CD8-positive, alpha-beta memory T cell (primary cell): Measurements from ENCODE around the gene ANO1. TPM values are rescaled to one million over a fixed set of nuclear protein-coding genes. Genes with fewer than 3 reads are reported as not detected.
A peak's percentile ranks its signal among the peaks of the same experiment; 100 is the strongest.

Source experiments
- CTCF ChIA-PET: fragments of 350-600 bp; sonication (Branson Sonifier 250); formaldehyde crosslinking; loops from one replicate; lab custom pipeline; 2021; ENCODE audit warnings: antibody characterized with exemption; lab: Charles Lee
- POLR2A ChIA-PET: fragments of 350-600 bp; sonication (Branson Sonifier 250); formaldehyde crosslinking; loops from one replicate; lab custom pipeline; 2021; ENCODE audit warnings: antibody characterized with exemption; lab: Charles Lee
- DNase-seq, 5 donors: peaks; one replicate each; pipeline versions ENCODE4 v3.0.0 to v3.0.0-alpha.2; 2020 to 2022; ENCODE audit warnings: mixed read lengths in 1 of 5
- H3K27ac ChIP-seq: one replicate; pipeline ENCODE4 v1.7.0; 2013; ENCODE audit warnings: low read depth, mild to moderate bottlenecking, low read length, moderate library complexity
- H3K27me3 ChIP-seq: 2 replicates; pipeline ENCODE4 v1.7.0; 2013; ENCODE audit warnings: low read length, mild to moderate bottlenecking; ENCODE audit not compliant: insufficient read depth, poor library complexity, severe bottlenecking
- H3K36me3 ChIP-seq: 2 replicates; pipeline ENCODE4 v1.7.0; 2013; ENCODE audit warnings: mild to moderate bottlenecking, low read length, moderate library complexity; ENCODE audit not compliant: insufficient read depth
- H3K4me1 ChIP-seq: 2 replicates; pipeline ENCODE4 v1.7.0; 2013; ENCODE audit warnings: mild to moderate bottlenecking, low read length, moderate library complexity; ENCODE audit not compliant: insufficient read depth
- H3K4me3 ChIP-seq: 2 replicates; pipeline ENCODE4 v1.7.0; 2013; ENCODE audit warnings: mild to moderate bottlenecking, low read length
- H3K9me3 ChIP-seq: 2 replicates; pipeline ENCODE4 v1.7.0; 2013; ENCODE audit warnings: mild to moderate bottlenecking, low read length
- H3K27ac Mint-ChIP-seq, 8 donors: one replicate each; pipeline ENCODE4 v1.8.0; 2020 to 2021; ENCODE audit warnings: mixed read lengths in 8 of 8, mild to moderate bottlenecking in 6 of 8, inconsistent platforms in 3 of 8, moderate library complexity in 3 of 8
- H3K27me3 Mint-ChIP-seq, 2 donors: one replicate each; pipeline ENCODE4 v1.8.0; 2020 to 2021; ENCODE audit warnings: mixed read lengths in 2 of 2, mild to moderate bottlenecking in 1 of 2, moderate library complexity in 1 of 2
- H3K36me3 Mint-ChIP-seq, 3 donors: one replicate each; pipeline ENCODE4 v1.8.0; 2020 to 2021; ENCODE audit warnings: mixed read lengths in 3 of 3, inconsistent platforms in 1 of 3, mild to moderate bottlenecking in 1 of 3
- H3K4me1 Mint-ChIP-seq, 3 donors: one replicate each; pipeline ENCODE4 v1.8.0; 2020 to 2021; ENCODE audit warnings: mixed read lengths in 3 of 3, inconsistent platforms in 1 of 3, mild to moderate bottlenecking in 1 of 3
- H3K4me3 Mint-ChIP-seq, 7 donors: one replicate each; pipeline ENCODE4 v1.8.0; 2020 to 2021; ENCODE audit warnings: mixed read lengths in 7 of 7, mild to moderate bottlenecking in 6 of 7, moderate library complexity in 4 of 7, inconsistent platforms in 2 of 7
- H3K9me3 Mint-ChIP-seq, 5 donors: one replicate each; pipeline ENCODE4 v1.8.0; 2020 to 2022; ENCODE audit warnings: mixed read lengths in 5 of 5, mild to moderate bottlenecking in 3 of 5, moderate library complexity in 2 of 5, inconsistent platforms in 1 of 5
- polyA plus RNA-seq: library from polyadenylated mRNA; unstranded; fragments of 300-500 nt; fragmentation: Illumina TruSeq; gene quantifications from one replicate; pipeline ENCODE4 v1.2.3, GENCODE V29; 2021
- total RNA-seq, 2 experiments: library from RNA; stranded (reverse); gene quantifications; one replicate each; pipeline ENCODE4 v1.2.3, GENCODE V29; 2021

Gene ANO1
- total and polyA plus RNA-seq, 3 experiments from 2014 or later: not detected

DNA sequence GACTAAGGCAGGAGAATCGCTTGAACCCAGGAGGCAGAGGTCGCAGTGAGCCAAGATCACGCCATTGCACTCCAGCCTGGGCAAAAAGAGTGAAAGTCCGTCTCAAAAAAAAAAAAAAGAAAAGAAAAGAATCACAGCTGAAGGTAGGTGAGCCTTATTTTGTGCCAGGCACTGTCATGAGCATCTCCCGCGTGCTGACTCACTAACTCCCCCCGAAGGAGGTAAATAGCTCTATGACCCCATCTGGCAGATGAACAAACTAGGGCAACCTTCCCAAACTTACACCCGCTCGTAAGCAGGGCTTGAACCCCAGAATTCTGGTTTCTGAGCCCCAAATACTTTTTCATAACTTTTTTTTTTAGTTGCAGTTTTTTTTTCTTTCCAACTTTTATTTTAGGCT lies 60.3 kb downstream of the ANO1 start:
- Mint-ChIP-seq H3K27me3 (peaks cover 14 to 36% of the 10 kb centered on the region in 2 donors), H3K9me3 (no peaks in the 10 kb centered on the region), H3K4me3 (no peak overlapping the region), H3K27ac (no peak overlapping the region), H3K4me1 (no peaks in the 10 kb centered on the region), H3K36me3 (no peaks in the 10 kb centered on the region)
- Histone ChIP-seq H3K27me3 (peaks cover 15% of the 10 kb centered on the region), H3K9me3 (no peaks in the 10 kb centered on the region), H3K4me3 (no peak overlapping the region), H3K27ac (no peak overlapping the region), H3K4me1 (no peaks in the 10 kb centered on the region), H3K36me3 (no peaks in the 10 kb centered on the region)
- ChIA-PET CTCF (interaction anchor here (0.8 kb wide), 1 partner anchor 12 kb away, joined by 3 read pairs; no protein-coding TSS in a partner anchor), POLR2A (no interaction called here)
- DNase-seq: no peak

DNA sequence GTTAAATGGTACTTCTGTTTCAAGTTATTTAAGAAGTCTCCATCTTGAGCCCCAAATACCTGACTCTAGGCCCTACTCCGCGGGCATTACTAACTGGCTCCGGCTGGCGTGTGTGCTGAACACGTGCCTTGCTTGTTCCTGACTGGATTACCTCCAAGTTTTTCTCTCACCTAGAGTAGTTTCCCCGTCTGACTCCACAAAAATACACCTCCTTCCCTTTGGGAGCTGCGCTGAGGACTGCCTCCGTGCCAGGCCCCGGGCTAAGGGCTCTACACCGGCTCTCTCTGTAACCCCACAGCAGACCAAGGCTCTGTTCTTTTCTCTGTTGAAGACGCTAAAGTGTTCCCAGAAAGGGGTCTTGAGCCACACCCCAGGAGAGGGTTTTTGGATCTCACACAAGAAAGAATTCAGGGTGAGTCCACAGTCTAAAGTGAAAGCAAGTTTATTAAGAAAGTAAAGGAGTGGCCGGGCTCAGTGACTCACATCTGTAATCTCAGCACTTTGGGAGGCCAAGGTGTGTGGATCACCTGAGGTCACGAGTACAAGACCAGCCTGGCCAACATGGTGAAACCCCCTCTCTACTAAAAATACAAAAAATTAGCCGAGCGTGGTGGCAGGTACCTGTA lies 61.8 kb downstream of the ANO1 start:
- POLR2A ChIA-PET: no interaction called here
- no peaks in the 10 kb centered on the region for H3K9me3 Mint-ChIP-seq
- H3K36me3 ChIP-seq: no peaks in the 10 kb centered on the region
- H3K4me3 ChIP-seq: no peak overlapping the region
- no peak overlapping the region for H3K27ac Mint-ChIP-seq
- no peaks in the 10 kb centered on the region for H3K9me3 ChIP-seq
- H3K27me3 ChIP-seq: peaks cover 15% of the 10 kb centered on the region
- no peak overlapping the region for H3K27ac ChIP-seq
- H3K4me1 Mint-ChIP-seq: no peaks in the 10 kb centered on the region
- H3K4me1 ChIP-seq: no peaks in the 10 kb centered on the region
- H3K27me3 Mint-ChIP-seq: peaks cover 25 to 49% of the 10 kb centered on the region in 2 donors
- H3K36me3 Mint-ChIP-seq: no peaks in the 10 kb centered on the region
- no peak overlapping the region for H3K4me3 Mint-ChIP-seq
- CTCF ChIA-PET: no interaction called here
- DNase-seq: no peak

DNA sequence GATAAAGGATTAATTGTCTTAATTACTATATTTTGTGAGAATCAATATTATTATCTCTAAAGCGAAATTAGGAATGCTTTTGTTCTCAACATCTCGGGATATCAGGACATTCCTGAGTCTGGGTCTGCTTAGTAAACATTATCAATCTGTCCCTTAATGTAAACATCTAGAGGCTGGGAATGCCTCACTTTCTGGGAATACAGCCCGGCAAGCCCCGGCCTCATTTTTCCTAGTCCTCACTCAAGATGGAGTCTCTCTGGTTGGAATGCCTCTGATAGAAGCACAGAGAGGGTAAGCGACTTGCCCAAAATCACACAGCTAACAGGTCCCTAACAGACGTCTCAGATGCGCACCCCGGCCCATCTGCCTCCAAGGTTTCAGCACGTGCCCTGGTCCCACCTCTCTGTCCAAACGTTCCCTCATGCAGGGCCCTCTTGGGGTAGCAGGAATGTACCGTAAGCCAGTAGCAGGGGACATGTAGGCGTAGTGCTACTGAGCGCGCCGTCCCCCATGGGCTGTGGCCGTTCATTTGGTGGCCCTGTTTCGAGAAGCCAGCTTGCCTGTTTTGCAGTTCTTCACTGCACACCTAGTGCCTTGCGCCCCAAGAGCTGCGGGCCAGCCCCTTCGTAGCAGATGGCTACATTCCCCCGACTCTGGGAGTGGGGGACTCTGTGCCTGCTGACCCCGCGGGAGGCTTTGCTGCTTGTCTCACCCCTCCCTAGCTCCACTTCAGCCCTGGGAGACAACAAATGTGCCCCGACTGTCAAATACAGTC lies 62.8 kb downstream of the ANO1 start:
- Mint-ChIP-seq H3K4me3 (no peak overlapping the region), H3K36me3 (no peaks in the 10 kb centered on the region), H3K4me1 (no peaks in the 10 kb centered on the region), H3K27ac (no peak overlapping the region), H3K27me3 (peaks cover 25 to 51% of the 10 kb centered on the region in 2 donors), H3K9me3 (no peaks in the 10 kb centered on the region)
- CTCF ChIA-PET: no interaction called here
- DNase-seq: no peak
- Histone ChIP-seq H3K27ac (no peak overlapping the region), H3K4me1 (no peaks in the 10 kb centered on the region), H3K36me3 (no peaks in the 10 kb centered on the region), H3K4me3 (no peak overlapping the region), H3K9me3 (no peaks in the 10 kb centered on the region), H3K27me3 (peaks cover 15% of the 10 kb centered on the region)
- POLR2A ChIA-PET: no interaction called here

DNA sequence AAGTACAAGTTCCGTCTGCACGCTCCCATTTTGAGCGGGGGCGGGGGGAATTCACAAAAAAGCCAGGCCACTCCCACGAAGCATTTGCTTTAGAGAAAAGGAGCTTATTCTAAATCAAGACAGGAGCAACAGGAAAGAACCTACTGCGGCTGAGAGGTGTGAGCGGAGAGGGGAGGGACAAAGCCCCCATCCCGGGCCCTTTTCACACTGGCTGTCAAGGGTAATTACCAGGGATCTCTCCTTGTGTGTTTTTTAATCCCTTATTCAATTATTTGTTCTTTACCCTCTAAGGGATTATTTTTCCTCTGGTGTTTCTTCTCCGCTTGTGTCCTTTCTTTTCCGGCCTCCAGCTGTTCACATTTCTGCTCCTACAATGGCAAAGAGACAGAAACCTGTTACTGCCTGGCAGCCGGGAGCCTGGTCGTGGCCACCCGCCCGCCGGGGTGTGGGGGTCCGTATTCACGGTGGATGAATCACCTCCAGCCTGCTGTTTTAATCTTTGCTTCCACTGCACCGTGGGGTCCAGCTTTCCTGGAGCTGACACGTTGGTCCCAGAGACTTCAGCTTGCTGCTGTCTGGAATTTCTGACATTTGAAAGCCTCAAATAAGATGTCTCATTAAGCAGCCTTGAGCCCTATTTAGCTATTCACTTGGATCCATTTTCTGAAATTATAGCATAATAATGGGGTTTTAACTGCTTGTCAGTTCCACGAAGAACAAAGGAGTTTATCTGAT lies 63.5 kb downstream of the ANO1 start:
- no peaks in the 10 kb centered on the region for H3K9me3 ChIP-seq
- H3K27me3 ChIP-seq: peaks cover 15% of the 10 kb centered on the region
- CTCF ChIA-PET: no interaction called here
- Mint-ChIP-seq H3K27me3 (peaks cover 30 to 57% of the 10 kb centered on the region in 2 donors), H3K27ac (peak overlapping the region in 1 of 8 donors; percentile 47), H3K4me1 (no peaks in the 10 kb centered on the region), H3K4me3 (no peak overlapping the region), H3K9me3 (no peaks in the 10 kb centered on the region), H3K36me3 (no peaks in the 10 kb centered on the region)
- H3K27ac ChIP-seq: no peak overlapping the region
- no peaks in the 10 kb centered on the region for H3K36me3 ChIP-seq
- no peak for DNase-seq
- no peaks in the 10 kb centered on the region for H3K4me1 ChIP-seq
- POLR2A ChIA-PET: no interaction called here
- H3K4me3 ChIP-seq: no peak overlapping the region

DNA sequence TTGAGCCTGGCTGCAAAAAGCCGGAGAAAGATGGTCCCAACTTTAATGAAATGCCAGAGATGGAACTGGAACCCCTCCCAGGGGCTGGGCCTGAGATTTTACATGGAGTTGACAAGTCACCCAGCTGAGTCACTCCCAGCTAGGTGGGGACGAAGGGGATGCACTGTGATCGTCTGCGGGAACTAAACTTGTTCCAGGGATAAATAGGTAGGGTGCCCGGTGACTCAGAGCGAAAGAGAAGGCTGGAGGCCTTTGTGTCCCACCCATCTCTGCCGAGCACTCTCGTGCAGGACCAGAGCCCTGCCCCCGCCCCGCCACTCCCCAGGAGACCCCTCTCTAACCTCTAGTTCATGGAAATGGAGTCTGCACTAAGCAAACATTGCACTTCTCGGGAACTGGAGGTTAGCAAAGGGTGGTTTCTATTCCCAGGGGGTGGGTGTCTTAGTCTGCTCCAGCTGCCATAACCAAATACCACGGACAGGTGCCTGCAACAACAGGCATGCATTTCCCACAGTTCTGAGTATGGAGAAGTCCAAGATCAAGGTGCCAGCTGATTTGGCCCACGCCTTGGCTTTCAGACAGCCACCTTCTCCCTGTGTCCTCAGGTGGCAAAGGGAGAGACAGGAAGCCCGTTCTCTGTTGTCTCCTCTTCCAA lies 64.2 kb downstream of the ANO1 start:
- DNase-seq: no peak
- Mint-ChIP-seq H3K4me1 (no peaks in the 10 kb centered on the region), H3K4me3 (no peak overlapping the region), H3K27me3 (peaks cover 34 to 57% of the 10 kb centered on the region in 2 donors), H3K9me3 (no peaks in the 10 kb centered on the region), H3K36me3 (no peaks in the 10 kb centered on the region), H3K27ac (peak overlapping the region in 1 of 8 donors; percentile 14)
- H3K9me3 ChIP-seq: no peaks in the 10 kb centered on the region
- H3K36me3 ChIP-seq: no peaks in the 10 kb centered on the region
- no peaks in the 10 kb centered on the region for H3K4me1 ChIP-seq
- no peak overlapping the region for H3K27ac ChIP-seq
- ChIA-PET CTCF (no interaction called here), POLR2A (no interaction called here)
- H3K4me3 ChIP-seq: no peak overlapping the region
- H3K27me3 ChIP-seq: peaks cover 15% of the 10 kb centered on the region

DNA sequence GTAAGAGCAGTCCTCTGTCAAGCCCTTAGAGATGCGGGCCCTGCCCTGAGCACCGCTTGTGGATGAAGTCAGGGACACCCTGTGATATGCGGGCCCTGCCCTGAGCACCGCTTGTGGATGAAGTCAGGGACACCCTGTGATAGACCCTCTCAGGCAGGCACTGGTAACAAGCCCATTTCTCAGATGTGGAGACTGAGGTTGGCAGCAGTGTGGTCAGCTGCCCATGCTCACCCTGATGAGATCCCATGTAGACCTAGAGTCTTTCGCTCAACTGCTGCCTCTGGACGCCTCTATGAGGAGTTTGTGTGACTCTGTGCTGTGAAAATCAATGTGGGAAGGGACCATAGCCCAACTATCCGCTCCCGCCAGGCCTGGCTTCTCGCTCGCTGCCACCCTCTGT lies 66.1 kb downstream of the ANO1 start:
- no peaks in the 10 kb centered on the region for H3K4me1 ChIP-seq
- peaks cover 15% of the 10 kb centered on the region for H3K27me3 ChIP-seq
- Mint-ChIP-seq H3K4me1 (no peaks in the 10 kb centered on the region), H3K9me3 (no peaks in the 10 kb centered on the region), H3K27ac (no peak overlapping the region), H3K36me3 (no peaks in the 10 kb centered on the region), H3K27me3 (peaks cover 35 to 61% of the 10 kb centered on the region in 2 donors), H3K4me3 (no peak overlapping the region)
- DNase-seq: no peak
- H3K27ac ChIP-seq: no peak overlapping the region
- no peaks in the 10 kb centered on the region for H3K9me3 ChIP-seq
- no peaks in the 10 kb centered on the region for H3K36me3 ChIP-seq
- POLR2A ChIA-PET: no interaction called here
- CTCF ChIA-PET: no interaction called here
- H3K4me3 ChIP-seq: no peak overlapping the region

DNA sequence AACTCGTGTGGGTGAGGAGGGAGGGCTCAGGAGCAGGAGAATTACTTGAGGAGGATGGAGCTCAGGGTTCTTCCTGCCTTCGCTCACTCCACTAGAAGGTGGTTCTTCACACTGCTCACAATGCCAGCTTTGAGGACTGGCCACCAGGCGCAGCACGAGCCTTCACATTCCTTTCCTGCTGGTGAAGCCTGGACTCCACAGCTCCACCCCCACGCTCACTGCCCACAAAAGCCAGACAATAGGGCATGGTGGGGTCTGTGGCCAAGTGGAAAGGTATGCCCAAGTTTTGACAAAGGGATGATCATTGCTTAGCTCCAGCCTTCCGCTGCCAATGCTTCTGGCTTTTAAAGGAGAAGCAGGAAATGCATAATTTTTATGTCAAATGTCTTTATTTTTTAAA lies 67.0 kb downstream of the ANO1 start:
- DNase-seq: no peak
- Histone ChIP-seq H3K27me3 (peaks cover 15% of the 10 kb centered on the region), H3K27ac (no peak overlapping the region), H3K4me3 (no peak overlapping the region), H3K4me1 (no peaks in the 10 kb centered on the region), H3K9me3 (no peaks in the 10 kb centered on the region), H3K36me3 (no peaks in the 10 kb centered on the region)
- Mint-ChIP-seq H3K27me3 (peaks cover 35 to 55% of the 10 kb centered on the region in 2 donors), H3K4me3 (no peak overlapping the region), H3K9me3 (no peaks in the 10 kb centered on the region), H3K27ac (no peak overlapping the region), H3K4me1 (no peaks in the 10 kb centered on the region), H3K36me3 (no peaks in the 10 kb centered on the region)
- POLR2A ChIA-PET: no interaction called here
- CTCF ChIA-PET: no interaction called here

DNA sequence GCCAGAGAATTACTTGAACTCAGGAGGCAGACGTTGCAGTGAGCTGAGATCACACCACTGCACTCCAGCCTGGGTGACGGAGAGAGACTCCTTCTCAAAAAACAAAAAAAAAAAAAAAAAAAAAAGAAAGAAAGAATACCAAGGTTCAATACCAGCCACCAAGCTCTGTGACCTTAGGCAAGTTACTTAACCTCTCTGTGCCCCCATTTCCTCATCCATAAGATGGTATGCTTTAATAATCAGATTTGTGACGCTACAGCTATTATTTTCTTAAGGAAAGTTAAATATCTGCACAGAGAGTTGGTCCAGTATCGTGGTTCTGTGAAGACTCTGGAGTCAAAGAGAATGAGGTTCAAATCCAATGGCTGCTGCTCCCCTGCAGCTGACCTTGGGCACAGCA lies 67.7 kb downstream of the ANO1 start:
- no peak overlapping the region for H3K27ac Mint-ChIP-seq
- DNase-seq: no peak
- H3K4me1 Mint-ChIP-seq: no peaks in the 10 kb centered on the region
- no peaks in the 10 kb centered on the region for H3K36me3 Mint-ChIP-seq
- Histone ChIP-seq H3K4me3 (no peak overlapping the region), H3K9me3 (no peaks in the 10 kb centered on the region), H3K36me3 (no peaks in the 10 kb centered on the region), H3K4me1 (no peaks in the 10 kb centered on the region), H3K27me3 (peaks cover 14% of the 10 kb centered on the region), H3K27ac (no peak overlapping the region)
- peaks cover 35 to 49% of the 10 kb centered on the region in 2 donors for H3K27me3 Mint-ChIP-seq
- ChIA-PET CTCF (no interaction called here), POLR2A (no interaction called here)
- H3K9me3 Mint-ChIP-seq: no peaks in the 10 kb centered on the region
- H3K4me3 Mint-ChIP-seq: no peak overlapping the region
